ENCODE results near the gene TSPYL4. TPM values are rescaled to one million over a fixed set of nuclear protein-coding genes. Genes with fewer than 3 reads are reported as not detected.

Gene TSPYL4
- total RNA-seq, 3 donors from 2014 or later: 15.2 to 22.2 (median 19.0) TPM

DNA sequence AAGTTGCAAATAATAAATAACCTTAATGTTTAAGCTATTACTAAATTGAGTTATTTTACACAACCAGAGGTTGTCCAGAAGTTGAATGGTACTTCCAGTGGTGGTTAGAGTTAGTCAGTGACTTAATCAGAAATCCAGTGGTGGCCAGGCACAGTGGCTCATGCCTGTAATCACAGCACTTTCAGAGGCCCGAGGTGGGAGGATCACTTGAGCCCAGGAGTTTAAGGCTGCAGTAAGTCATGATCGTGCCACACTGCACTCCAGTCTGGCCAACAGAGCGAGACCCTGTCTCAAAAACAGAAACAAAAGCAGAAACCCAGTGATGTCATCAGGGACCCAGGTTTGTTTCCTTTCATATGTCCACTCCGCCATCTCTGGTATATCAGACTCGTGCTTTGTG is 35.0 kb downstream of the TSPYL4 start:
- DNase-seq (ENCODE audit: low spot score in 2 of 2): no peak
- Histone ChIP-seq H3K4me3 (no peak overlapping the region), H3K4me1 (no peaks in the 10 kb centered on the region), H3K27me3 (no peaks in the 10 kb centered on the region), H3K36me3 (no peaks in the 10 kb centered on the region), H3K9me3 (no peaks in the 10 kb centered on the region), H3K27ac (no peak overlapping the region)
- TF ChIP-seq POLR2A (IDR thresholded peaks at IDR 0.05): no peak
- no peak for TF ChIP-seq CTCF (IDR thresholded peaks at IDR 0.05)
- TF ChIP-seq POLR2AphosphoS5 (IDR thresholded peaks at IDR 0.05): no peak
- intact Hi-C loops (cut with DNase I; ENCODE audit: low total_unique reads): no loop called here

DNA sequence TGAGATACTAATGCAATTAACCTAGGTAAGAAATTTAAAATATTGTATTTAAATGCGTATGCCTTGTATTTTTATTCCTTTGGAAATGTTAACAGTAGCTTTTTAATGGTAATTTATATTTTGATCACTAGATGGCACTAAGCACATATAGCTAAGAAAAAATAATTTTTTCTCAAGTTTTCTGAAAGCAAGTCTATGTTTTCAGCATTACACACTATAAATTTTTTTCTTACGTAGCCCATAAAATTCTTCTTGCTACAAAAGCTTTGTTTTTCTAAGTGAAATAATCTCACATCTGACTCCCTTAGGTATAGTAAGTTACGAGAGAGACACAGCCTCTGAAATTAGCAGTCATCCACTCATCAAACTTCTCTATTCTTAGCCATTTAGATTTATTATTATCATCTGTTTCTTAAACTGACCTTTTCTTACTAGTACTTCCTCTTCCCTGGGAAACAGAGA is 35.7 kb downstream of the TSPYL4 start:
- no peak for DNase-seq (ENCODE audit: low spot score in 2 of 2)

DNA sequence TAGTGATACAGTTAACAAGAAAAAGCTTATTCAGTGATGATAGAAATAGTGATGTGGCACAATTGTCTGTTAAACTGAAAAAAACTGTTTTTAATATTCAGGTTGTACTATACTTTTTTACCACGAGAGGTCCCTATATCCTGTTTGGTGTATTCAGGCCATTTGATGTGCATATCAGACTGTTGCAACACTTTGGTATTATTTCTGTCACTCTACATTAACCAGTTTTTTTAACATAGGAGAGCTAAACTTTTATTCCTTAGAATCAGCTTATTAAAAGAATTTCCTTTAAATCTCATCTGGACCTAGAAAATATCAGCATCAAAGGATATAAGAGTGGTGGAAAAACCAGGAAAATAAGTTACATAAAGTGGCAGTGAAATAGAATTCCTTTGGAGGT is 36.8 kb downstream of the TSPYL4 start:
- TF ChIP-seq POLR2AphosphoS5 (IDR thresholded peaks at IDR 0.05) (no peak), CTCF (IDR thresholded peaks at IDR 0.05) (peak in 2 of 3 donors; percentile 30 to 50), POLR2A (IDR thresholded peaks at IDR 0.05) (no peak)
- Histone ChIP-seq H3K4me1 (no peaks in the 10 kb centered on the region), H3K27me3 (no peaks in the 10 kb centered on the region), H3K27ac (no peak overlapping the region), H3K36me3 (no peaks in the 10 kb centered on the region), H3K4me3 (no peak overlapping the region), H3K9me3 (no peaks in the 10 kb centered on the region)
- intact Hi-C loops (cut with DNase I; ENCODE audit: low total_unique reads): no loop called here
- no peak for DNase-seq (ENCODE audit: low spot score in 2 of 2)

More for the DNA sequence above, 35.7 kb downstream of the TSPYL4 start:
- Histone ChIP-seq H3K9me3 (no peaks in the 10 kb centered on the region), H3K27me3 (no peaks in the 10 kb centered on the region), H3K4me1 (no peaks in the 10 kb centered on the region), H3K27ac (no peak overlapping the region), H3K4me3 (no peak overlapping the region), H3K36me3 (no peaks in the 10 kb centered on the region)
- TF ChIP-seq POLR2AphosphoS5 (IDR thresholded peaks at IDR 0.05): no peak
- peak in 1 of 3 donors; percentile 32 for TF ChIP-seq CTCF (IDR thresholded peaks at IDR 0.05)
- intact Hi-C loops (cut with DNase I; ENCODE audit: low total_unique reads): no loop called here

DNA sequence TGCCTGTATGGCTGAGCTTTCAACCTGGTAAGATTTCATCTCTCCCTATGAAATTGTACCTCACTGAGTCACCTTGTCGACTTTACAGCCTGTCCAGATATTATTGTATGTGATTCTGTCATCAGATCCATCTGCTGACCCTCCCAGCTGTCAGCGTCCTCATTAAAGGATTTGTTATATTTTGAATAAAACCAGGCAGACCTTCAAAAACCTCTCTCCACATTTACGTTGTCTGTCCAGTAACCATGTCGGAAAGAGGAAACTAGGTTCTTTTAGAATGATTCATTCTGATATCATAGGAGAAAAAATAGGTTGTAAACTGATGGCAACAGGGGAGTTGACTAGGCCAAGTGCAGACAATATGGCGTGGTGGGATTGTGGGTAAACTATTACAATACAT is 38.5 kb downstream of the TSPYL4 start:
- intact Hi-C loops (cut with DNase I; ENCODE audit: low total_unique reads): no loop called here
- no peaks in the 10 kb centered on the region for H3K36me3 ChIP-seq
- no peak overlapping the region for H3K27ac ChIP-seq

GRCh38 chr6:116214681-116215080 is 39.2 kb downstream of the TSPYL4 start:
- H3K36me3 ChIP-seq: no peaks in the 10 kb centered on the region
- no peak overlapping the region for H3K4me3 ChIP-seq
- no peak overlapping the region for H3K27ac ChIP-seq
- no peaks in the 10 kb centered on the region for H3K9me3 ChIP-seq
- no peak for DNase-seq (ENCODE audit: low spot score in 2 of 2)
- TF ChIP-seq POLR2AphosphoS5 (IDR thresholded peaks at IDR 0.05) (no peak), CTCF (IDR thresholded peaks at IDR 0.05) (no peak), POLR2A (IDR thresholded peaks at IDR 0.05) (no peak)
- no peaks in the 10 kb centered on the region for H3K4me1 ChIP-seq
- H3K27me3 ChIP-seq: no peaks in the 10 kb centered on the region
- intact Hi-C loops (cut with DNase I; ENCODE audit: low total_unique reads): no loop called here

More for the DNA sequence above, 38.5 kb downstream of the TSPYL4 start:
- TF ChIP-seq POLR2A (IDR thresholded peaks at IDR 0.05) (no peak), CTCF (IDR thresholded peaks at IDR 0.05) (no peak), POLR2AphosphoS5 (IDR thresholded peaks at IDR 0.05) (no peak)
- H3K9me3 ChIP-seq: no peaks in the 10 kb centered on the region
- no peak for DNase-seq (ENCODE audit: low spot score in 2 of 2)
- no peaks in the 10 kb centered on the region for H3K4me1 ChIP-seq
- no peaks in the 10 kb centered on the region for H3K27me3 ChIP-seq
- H3K4me3 ChIP-seq: no peak overlapping the region
